GM12892 (cell line): ENCODE results near the gene RTKN2.

ENCODE experiments used
- DNase-seq: peaks from one replicate; pipeline ENCODE4 v3.0.0; 2011; ENCODE audit not compliant: insufficient read length
- FAIRE-seq: peaks from 2 replicates; lab custom pipeline; 2011; peaks lifted over from hg19 to GRCh38; lab: Jason Lieb, UNC
- POLR2A ChIP-seq: IDR thresholded peaks from 2 replicates; pipeline ENCODE4 v1.6.1; 2011; ENCODE audit warnings: low read depth, low read length, control low read depth
- POLR2AphosphoS5 ChIP-seq: IDR thresholded peaks from 2 replicates; pipeline ENCODE4 v1.6.1; 2011; ENCODE audit warnings: low read depth, low read length, control low read depth
- TAF1 ChIP-seq: IDR thresholded peaks from 2 replicates; pipeline ENCODE4 v1.6.1; 2011; ENCODE audit warnings: low read depth, mild to moderate bottlenecking, control low read depth, low read length, borderline replicate concordance

Gene RTKN2

GRCh38 chr10:62136931-62137330, 131.7 kb downstream of the RTKN2 start:
- DNase-seq: no peak
- no peak for TF ChIP-seq POLR2AphosphoS5
- TF ChIP-seq TAF1: no peak
- no peak for TF ChIP-seq POLR2A
- no peak for FAIRE-seq

- TF ChIP-seq TAF1 (no peak), POLR2A (no peak), POLR2AphosphoS5 (no peak)
- no peak for FAIRE-seq
- DNase-seq: no peak
Measured at GRCh38 chr10:62133618-62134017, 135.0 kb downstream of the RTKN2 start.
